Stimulated activated CD4-positive, alpha-beta T cell treated with anti-CD3 and anti-CD28 coated beads, Interleukin-4, amount 100 ng/mL, for 1 hour (primary cell): ENCODE data around the gene UNC5A.

Experiments used
- DNase-seq: peaks from one replicate; pipeline ENCODE4 v3.0.0-alpha.2; 2020

The UNC5A gene

GRCh38 chr5:176810081-176810597, at the start of gene UNC5A:
Gene UNC5A, plus strand, starts transcription at chr5:176810559. Its CDS starts 192 bp downstream, at chr5:176810751.
- DNase-seq, result peak; percentile 67

DNA sequence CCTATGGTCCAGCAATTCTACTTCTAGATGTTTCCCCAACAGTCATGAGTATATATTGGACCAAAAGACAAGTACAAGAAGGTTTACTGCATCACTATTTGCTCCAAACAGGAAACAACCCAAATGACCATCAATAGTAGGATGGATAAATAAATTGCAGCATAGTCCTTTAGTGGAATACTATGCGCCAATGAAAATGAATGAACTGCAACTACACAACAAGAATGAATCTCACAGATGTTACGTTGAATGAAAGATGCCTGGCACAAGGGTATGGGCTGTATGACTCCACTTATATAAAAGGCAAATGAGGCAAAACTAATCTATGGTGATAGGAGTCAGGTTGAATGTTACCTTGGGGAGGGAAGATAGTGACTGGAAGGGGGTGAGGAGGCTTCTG, 48.6 kb upstream of the UNC5A start:
- DNase-seq, result no peak

GRCh38 chr5:176762489-176762888, 47.9 kb upstream of the UNC5A start:
- DNase-seq, result no peak

DNA sequence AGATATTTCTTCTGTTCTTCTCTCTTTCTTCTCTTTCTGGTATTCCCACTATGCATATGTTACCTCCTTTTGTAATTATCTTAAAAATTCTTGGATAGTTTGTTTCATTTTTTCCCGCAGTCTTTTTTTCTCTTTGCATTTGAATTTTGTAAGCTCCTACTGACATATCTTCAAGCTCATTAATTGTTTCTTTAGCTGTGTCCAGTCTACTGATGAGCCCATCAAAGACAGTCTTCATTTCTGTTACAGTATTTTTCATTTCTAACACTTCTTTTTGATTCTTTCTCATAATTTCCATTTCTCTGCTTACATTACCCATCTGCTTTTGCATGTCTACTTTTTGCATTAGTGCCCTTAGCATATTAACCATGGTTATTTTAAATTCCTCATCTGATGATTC, 44.7 kb upstream of the UNC5A start:
- DNase-seq, result no peak

- no peak for DNase-seq
Measured at GRCh38 chr5:176768174-176768970, 42.0 kb upstream of the UNC5A start.

DNA sequence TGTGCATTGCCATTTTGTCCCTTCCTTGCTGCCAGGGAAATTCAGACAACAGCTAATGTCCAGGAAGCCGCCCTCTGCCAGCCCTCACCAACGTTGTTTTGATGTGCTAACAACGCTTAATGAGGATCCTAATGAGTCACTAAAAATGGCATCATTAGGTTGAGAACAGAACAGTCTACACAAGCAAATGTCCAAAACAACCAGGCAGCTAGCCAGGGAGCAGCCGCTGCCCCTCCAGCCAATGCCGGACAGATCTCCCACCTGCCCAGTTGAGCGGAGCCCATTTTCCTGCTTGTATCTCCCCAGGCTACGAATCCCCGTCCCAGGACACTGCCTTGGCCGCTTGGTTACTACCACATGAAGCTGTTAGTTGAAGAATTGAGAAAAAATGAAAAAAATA, 40.4 kb upstream of the UNC5A start:
- DNase-seq, result no peak

- DNase-seq, result no peak
Measured at GRCh38 chr5:176770431-176770830, 39.9 kb upstream of the UNC5A start.

- no peak for DNase-seq
Measured at GRCh38 chr5:176771102-176771845, 39.1 kb upstream of the UNC5A start.

DNA sequence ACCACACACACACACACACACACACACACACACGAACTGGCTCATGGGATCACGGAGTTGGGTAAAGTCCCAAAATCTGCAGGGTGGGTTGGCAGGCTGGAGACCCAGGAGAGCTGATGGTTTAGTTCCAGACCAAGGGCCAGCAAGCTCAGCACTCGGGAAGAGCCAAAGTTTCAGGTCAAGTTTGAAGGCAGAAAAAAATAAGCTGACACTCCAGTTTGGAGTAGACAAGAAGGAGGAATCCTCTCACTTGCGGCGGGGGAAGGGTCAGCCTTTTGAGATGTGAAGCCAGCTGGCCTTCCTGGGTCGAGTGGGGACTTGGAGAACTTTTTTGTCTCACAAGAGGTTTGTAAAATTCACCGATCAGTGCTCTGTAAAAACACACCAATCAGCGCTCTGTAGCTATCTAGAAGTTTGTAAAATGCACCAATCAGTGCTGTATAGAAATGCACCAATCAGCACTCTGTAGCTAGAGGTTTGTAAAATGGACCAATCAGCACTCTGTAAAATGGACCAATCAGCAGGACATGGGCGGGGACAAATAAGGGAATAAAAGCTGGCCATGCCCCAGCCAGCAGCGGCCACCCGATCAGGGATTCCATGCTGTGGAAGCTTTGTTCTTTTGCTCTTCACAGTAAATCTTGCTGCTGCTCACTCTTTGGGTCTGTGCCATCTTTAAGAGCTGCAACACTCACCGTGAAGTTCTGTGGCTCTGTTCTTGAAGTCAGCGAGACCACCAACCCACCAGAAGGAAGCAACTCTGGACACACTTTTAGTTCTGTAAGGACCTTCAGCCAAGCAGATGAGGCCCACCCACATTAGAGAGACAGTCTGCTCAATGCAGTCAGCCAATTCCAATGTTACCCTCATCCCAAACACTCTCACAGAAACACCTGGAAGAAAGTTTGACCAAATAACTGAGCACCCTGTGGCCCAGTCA, 37.8 kb upstream of the UNC5A start:
- DNase-seq, result no peak

DNA sequence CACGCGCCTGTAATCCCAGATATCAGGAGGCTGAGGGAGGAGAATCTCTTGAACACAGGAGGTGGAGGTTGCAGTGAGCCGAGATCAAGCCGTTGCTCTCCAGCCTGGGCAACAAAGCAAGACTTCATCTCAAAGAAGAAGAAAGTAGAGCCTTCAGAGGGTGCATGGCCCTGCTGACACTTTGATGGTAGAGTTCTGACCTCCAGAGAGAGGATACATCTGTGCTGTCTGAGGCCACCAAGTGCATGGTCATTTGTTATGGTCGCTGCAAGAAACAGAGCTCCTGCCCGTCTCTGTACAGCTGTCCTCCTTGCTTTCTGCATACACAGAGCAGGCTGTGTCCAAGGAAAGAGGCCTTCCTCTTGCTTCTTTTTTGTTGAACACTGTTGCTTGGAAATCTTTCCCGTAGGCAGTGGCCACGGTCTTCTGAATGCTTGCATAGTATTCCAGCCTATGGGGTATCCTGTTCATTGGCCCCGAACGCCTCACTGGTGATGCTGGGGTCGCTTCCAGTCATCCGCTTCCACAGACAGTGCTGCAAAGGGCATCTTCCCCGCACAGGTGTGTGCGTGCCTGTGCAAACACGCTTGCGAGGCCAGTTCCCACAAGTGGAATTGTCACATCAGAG, 36.8 kb upstream of the UNC5A start:
- no peak for DNase-seq

- DNase-seq, result no peak
Measured at GRCh38 chr5:176774216-176775171, 35.9 kb upstream of the UNC5A start.

GRCh38 chr5:176775409-176775808, 35.0 kb upstream of the UNC5A start:
- DNase-seq, result no peak

- no peak for DNase-seq
Measured at GRCh38 chr5:176776141-176776865, 34.1 kb upstream of the UNC5A start.

GRCh38 chr5:176776916-176777315, 33.4 kb upstream of the UNC5A start:
- DNase-seq, result no peak

DNA sequence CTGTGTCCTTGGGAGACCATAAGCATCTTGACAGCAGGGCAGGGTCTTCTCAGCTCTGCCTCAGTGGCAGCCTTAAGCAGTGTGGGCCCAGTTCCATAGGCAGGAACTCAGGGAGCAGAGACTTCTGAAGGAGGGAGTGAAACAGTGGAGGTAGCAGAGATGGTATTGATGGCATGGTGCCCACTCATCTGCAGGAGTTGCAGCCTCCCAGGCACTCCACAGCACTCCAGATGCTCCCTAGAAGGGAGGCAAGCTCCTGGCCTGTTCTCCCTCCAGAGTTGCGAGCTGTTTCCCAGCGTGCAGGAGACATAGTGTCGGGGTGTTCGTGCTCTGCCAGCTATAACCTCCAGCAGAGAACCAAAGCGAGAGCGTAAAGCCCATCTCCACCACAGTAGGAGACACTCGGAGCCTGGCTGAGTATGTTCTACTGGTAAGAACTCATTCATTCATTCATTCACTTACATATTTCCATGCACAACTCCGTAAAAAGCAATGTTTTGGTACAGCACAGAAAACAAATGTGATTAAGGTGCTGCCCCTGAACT, 31.4 kb upstream of the UNC5A start:
- no peak for DNase-seq

DNA sequence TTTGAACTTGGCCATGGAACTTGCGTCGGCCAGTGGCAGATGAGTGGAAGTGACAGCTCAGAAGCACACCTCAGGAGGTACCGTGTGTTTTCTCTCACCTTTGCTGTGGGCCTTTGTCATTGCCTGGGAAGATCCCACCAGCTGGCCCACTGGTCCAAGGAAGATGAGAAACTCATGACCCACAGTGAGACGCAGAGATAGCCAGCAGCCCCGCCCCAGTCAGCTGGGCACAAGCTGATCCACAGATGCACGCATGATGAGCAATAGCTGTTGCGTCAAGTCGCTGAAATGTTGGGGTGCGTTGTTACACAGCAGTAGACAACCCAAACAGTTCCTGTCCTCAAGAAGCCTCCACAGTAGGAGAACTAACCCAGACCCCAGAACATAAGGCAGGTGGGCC, 30.8 kb upstream of the UNC5A start:
- no peak for DNase-seq

DNA sequence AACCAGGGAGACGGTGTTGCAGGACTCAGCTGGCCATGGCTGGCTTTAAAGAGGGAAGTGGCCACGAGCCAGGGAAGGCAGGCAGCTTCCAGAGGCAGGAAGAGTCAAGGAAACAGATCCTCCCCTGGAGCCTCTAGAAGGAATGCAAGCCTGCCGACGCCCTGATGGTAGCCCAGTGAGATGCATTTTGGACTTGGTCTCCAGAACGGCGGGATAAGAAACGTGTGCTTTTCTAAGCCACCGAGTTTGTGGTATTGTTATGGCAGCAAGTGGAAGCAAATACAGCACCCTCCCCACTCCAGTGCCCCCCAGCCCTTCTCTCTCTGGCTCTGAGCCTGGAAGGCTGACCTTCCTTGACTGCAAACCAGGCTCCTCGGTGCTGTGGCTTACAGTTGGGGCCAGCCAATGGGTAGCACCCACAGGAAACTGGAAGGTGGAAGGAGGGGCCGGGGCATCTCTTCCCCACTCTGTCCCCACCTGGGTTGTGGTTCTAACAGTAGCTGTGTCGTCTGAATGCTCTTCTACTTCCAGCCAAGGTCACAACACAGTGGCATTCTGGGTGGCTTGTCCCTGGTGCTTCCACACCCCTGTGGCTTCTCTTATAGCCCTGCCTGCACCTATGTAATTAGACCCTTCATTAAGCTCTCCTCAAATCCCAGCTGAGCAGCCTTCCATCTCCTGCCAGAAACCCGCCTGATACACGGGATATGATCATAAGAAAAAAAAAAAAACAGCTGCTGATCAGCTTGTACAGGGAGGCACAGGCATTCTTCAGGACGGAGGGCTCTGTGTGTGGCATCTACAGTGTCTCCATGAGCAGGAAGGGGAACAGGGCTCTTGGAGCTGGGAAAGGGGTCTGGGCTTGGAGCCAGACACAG, 29.9 kb upstream of the UNC5A start:
- no peak for DNase-seq

DNA sequence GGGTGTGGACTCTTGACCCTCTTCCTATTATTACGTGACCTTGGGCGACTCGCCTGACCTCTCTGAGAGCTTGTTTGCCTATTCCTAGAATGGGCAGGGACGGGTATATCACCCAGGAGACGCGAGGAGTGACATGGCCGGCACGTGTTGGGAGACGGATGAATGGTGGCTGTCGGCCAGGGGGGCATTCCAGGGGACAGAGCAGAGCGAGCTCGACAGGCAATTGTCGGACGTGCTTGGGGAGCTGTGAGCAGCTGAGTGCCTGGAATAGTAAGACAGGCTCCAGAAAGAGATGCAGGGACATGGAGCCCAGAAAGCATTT, 29.3 kb upstream of the UNC5A start:
- DNase-seq, result no peak
